Esophagus squamous epithelium (tissue), 5 donors: ENCODE results near the gene HOTAIR. TPM values are rescaled to one million over a fixed set of nuclear protein-coding genes. Genes with fewer than 3 reads are reported as not detected.

Experiments used
- DNase-seq: peaks from one replicate; lab custom pipeline; 2025; lab: John Stamatoyannopoulos, UW
- H3K27ac ChIP-seq, 4 donors: fragments of 200-600 bp; sonication (generic); one replicate each; pipeline ENCODE4 v1.5.1; 2016 to 2019; ENCODE audit warnings: mild to moderate bottlenecking in 1 of 4
- H3K27me3 ChIP-seq, 4 donors: fragments of 200-600 bp; sonication (generic); 1 replicate in 3 of 4; 2 replicates in 1 of 4; pipeline versions ENCODE4 v1.5.1 to v1.6.0; 2017 to 2021; ENCODE audit warnings: antibody characterized with exemption in 1 of 4
- H3K36me3 ChIP-seq, 3 donors: fragments of 200-600 bp; sonication (generic); one replicate each; pipeline ENCODE4 v1.5.1; 2016 to 2019
- H3K4me1 ChIP-seq, 3 donors: fragments of 200-600 bp; sonication (generic); one replicate each; pipeline ENCODE4 v1.5.1; 2017 to 2019
- H3K4me3 ChIP-seq, 4 donors: fragments of 200-600 bp; sonication (generic); 1 replicate in 3 of 4; 2 replicates in 1 of 4; pipeline ENCODE4 v1.5.1; 2016 to 2019; ENCODE audit warnings: mild to moderate bottlenecking in 2 of 4, moderate library complexity in 1 of 4
- H3K9me3 ChIP-seq, 3 donors: fragments of 200-600 bp; sonication (generic); one replicate each; pipeline ENCODE4 v1.5.1; 2016 to 2019
- POLR2A ChIP-seq, 4 donors: fragments of 450-650 bp; IDR thresholded peaks; one replicate each; pipeline ENCODE4 v1.6.1; 2017; ENCODE audit warnings: antibody characterized with exemption in 4 of 4, mild to moderate bottlenecking in 4 of 4, moderate library complexity in 3 of 4
- WGBS, 2 donors: methylation state at CpG; one replicate each; pipeline ENCODE4 v1.1.5; 2018; 5-methylcytosine and 5-hydroxymethylcytosine counted together
- intact Hi-C: fragments of 100-400 bp; cut with DNase I; formaldehyde crosslinking; loops from one replicate; pipeline ENCODE4 v1.15.0; 2022
- total RNA-seq, 4 donors: library from RNA; depleted of rRNA; stranded (reverse); fragments of >200 nt; gene quantifications; one replicate each; pipeline ENCODE4 v1.1.0, GENCODE V29; 2016
- TF ChIP-seq, protein P1 (sequence below), 6 experiments: fragments of 450-650 bp in 4 of 6; fragments of 200-600 bp in 2 of 6; sonication (generic) in 2 of 6; IDR thresholded peaks; one replicate each; pipeline ENCODE4 v1.5.1; 2016 to 2019; ENCODE audit warnings: antibody characterized with exemption in 6 of 6, mild to moderate bottlenecking in 4 of 6, moderate library complexity in 4 of 6
- donor health status: DM: yes; HTN: yes; CAD: no.

The HOTAIR gene
- total RNA-seq, 4 donors from 2014 or later = not detected

DNA sequence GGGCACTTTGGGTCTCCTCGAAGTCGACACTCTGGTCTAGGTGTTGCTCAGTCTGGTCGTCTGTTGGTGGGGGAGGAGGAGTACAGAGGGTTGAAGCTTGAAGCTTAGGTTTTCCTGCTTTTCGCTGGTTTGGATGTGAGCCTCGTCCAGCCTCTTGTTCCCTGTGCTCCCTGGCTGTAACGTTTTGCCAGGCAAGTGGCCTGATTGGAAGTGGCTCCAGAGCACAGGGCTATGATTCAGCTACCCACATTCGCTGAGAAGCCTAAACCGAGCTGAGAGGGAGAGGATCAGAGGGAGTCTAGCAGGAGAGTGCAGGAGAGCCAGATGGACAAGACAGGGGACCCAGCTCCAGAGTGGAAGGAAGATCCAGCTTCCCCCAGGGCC lies 16.3 kb upstream of the HOTAIR start:
- Histone ChIP-seq H3K27me3 (peaks cover 43 to 100% (median 91%) of the 10 kb centered on the region in 4 donors), H3K4me3 (no peak overlapping the region), H3K4me1 (peaks cover 22 to 44% (median 24%) of the 10 kb centered on the region in 3 donors), H3K36me3 (no peaks in the 10 kb centered on the region), H3K9me3 (no peaks in the 10 kb centered on the region), H3K27ac (no peak overlapping the region)
- intact Hi-C loops = no loop called here
- whole genome bisulfite sequencing, 2 donors = 3 to 20% methylated on average over 1 to 7 of the region's 8 CpGs
- DNase-seq = no peak
- TF ChIP-seq POLR2A (IDR thresholded peaks at IDR 0.05) = no peak
- TF ChIP-seq, protein P1, sequence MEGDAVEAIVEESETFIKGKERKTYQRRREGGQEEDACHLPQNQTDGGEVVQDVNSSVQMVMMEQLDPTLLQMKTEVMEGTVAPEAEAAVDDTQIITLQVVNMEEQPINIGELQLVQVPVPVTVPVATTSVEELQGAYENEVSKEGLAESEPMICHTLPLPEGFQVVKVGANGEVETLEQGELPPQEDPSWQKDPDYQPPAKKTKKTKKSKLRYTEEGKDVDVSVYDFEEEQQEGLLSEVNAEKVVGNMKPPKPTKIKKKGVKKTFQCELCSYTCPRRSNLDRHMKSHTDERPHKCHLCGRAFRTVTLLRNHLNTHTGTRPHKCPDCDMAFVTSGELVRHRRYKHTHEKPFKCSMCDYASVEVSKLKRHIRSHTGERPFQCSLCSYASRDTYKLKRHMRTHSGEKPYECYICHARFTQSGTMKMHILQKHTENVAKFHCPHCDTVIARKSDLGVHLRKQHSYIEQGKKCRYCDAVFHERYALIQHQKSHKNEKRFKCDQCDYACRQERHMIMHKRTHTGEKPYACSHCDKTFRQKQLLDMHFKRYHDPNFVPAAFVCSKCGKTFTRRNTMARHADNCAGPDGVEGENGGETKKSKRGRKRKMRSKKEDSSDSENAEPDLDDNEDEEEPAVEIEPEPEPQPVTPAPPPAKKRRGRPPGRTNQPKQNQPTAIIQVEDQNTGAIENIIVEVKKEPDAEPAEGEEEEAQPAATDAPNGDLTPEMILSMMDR (IDR thresholded peaks at IDR 0.05) = no peak

DNA sequence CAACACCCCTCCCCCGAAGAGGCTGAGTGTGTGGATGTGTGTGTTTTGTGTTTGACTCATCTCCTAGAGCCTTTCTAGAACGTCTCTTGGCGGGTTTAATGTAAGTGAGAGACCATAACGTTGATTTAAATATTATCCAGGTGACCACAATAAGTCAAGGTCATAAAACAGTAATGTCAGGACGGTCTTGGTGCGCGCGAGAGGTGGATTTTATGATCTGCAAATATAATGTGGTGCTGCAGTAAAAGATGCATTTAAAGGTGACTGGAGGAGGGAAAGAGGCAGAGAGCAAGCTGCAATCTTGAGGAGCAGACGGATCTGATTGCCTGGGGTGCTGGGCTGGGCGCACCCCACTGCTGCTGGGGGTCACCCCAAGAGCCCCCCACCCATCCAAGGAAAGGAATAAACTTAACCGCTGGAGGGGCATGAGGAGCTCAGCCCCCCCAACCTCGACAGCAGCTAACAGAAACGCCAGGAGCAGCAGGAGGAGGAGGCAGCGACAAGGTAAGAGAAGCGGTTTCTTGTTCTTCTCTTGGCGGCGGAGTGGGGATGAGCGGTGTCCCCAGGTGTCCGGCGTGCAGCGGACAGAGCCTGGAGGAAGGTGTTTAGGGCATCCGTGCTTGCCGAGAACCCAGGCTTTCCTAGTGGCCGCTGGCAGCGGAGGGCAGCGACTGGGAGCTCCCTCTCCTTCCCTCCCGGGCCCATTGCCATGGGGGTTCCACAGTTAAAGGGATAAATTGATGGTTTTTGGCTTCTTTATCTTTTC lies 15.7 kb upstream of the HOTAIR start:
- Histone ChIP-seq H3K27me3 (peaks cover 45 to 100% (median 92%) of the 10 kb centered on the region in 4 donors), H3K36me3 (no peaks in the 10 kb centered on the region), H3K4me3 (no peak overlapping the region), H3K27ac (no peak overlapping the region), H3K4me1 (peaks cover 24 to 44% (median 26%) of the 10 kb centered on the region in 3 donors), H3K9me3 (no peaks in the 10 kb centered on the region)
- TF ChIP-seq, protein P1 (IDR thresholded peaks at IDR 0.05) = no peak
- no peak for TF ChIP-seq POLR2A (IDR thresholded peaks at IDR 0.05)
- 13 to 16% methylated on average over 11 to 14 of the region's 27 CpGs for WGBS, 2 donors
- intact Hi-C loops = no loop called here
- DNase-seq = no peak

DNA sequence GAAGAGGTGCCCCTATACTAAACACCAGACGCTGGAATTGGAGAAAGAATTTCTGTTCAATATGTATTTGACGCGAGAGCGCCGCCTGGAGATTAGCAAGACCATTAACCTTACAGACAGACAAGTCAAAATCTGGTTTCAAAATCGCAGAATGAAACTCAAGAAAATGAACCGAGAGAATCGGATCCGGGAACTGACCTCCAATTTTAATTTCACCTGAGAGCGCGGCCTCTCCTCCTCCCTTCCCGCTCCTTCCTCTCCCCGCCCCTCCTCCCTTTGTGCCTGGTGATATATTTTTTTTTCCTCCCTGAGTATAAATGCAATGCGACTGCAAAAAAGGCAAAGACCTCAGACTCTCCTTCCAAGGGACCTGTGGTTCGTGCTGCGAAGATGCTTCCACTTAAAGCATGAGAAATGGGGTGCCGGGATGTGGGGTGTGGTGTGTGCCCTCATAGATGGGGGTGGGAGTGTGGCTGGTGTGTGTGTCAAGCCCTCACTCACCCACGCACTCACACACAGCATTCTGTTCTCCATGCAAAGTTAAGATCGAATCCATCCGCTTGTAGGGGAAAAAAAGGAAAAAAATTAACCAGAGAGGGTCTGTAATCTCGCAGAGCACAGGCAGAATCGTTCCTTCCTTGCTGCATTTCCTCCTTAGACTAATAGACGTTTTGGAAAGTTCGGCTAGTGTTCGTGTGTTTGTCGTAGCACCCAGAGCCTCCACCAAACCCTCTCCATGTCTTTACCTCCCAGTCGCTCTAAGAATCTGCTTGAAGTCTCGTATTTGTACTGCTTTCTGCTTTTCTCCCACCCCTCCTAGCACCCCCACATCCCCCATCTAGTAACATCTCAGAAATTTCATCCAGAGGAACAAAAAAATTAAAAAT lies 14.7 kb upstream of the HOTAIR start:
- H3K36me3 ChIP-seq = no peaks in the 10 kb centered on the region
- peaks cover 42 to 100% (median 90%) of the 10 kb centered on the region in 4 donors for H3K27me3 ChIP-seq
- no peak for DNase-seq
- intact Hi-C loops = no loop called here
- H3K9me3 ChIP-seq = no peaks in the 10 kb centered on the region
- 7% methylated on average over 28 of the region's 28 CpGs for WGBS, 2 donors
- no peak overlapping the region for H3K4me3 ChIP-seq
- H3K27ac ChIP-seq = no peak overlapping the region
- TF ChIP-seq, protein P1 (IDR thresholded peaks at IDR 0.05) = peak in 4 of 6 experiments; percentile 16 to 45 (median 22)
- no peak for TF ChIP-seq POLR2A (IDR thresholded peaks at IDR 0.05)
- H3K4me1 ChIP-seq = peaks cover 22 to 44% (median 22%) of the 10 kb centered on the region in 3 donors

DNA sequence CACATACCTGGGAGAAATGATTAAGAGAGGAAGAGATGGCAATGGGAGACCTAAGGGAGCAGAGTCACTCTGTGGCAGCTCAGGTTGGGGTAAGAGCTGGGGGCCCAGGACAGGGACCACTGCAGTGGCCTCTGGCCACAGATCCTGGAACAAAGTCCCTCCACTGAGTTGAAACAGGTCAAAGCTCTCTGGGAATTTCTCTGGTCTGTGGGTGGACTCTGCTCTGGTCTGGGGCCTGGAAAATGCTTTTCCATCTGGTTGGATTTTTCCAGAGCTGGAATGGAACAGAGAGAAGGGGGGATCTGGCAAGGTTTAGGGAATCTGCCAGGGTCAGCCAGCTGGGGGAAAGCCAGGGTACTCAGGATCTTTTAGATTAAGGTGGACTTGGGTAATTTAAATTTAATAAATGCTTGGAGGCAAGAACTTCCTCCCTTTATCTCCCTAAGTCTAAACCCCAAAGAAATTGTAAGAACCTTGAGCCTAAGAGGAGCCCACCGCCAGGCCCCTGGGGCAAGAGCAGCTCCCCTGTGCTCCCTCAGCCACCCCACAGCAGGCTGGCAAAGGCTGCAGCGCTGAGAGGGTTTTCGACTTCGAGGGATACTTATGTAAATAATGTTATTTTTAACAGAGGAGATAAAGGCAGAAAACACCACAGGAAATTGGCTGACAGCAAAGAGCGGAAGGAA lies 13.9 kb upstream of the HOTAIR start:
- DNase-seq = no peak
- intact Hi-C loops = no loop called here
- H3K27me3 ChIP-seq = peaks cover 36 to 100% (median 89%) of the 10 kb centered on the region in 4 donors
- H3K27ac ChIP-seq = no peak overlapping the region
- WGBS, 2 donors = 13 to 24% methylated on average over 4 to 5 of the region's 5 CpGs
- H3K36me3 ChIP-seq = no peaks in the 10 kb centered on the region
- peaks cover 18 to 45% (median 20%) of the 10 kb centered on the region in 3 donors for H3K4me1 ChIP-seq
- H3K9me3 ChIP-seq = no peaks in the 10 kb centered on the region
- TF ChIP-seq POLR2A (IDR thresholded peaks at IDR 0.05) = no peak
- TF ChIP-seq, protein P1 (IDR thresholded peaks at IDR 0.05) = no peak
- no peak overlapping the region for H3K4me3 ChIP-seq
